ENCODE measurements around the gene HSPG2. TPM values are rescaled to one million over a fixed set of nuclear protein-coding genes. Genes with fewer than 3 reads are reported as not detected.

Gene HSPG2
- total and polyA plus RNA-seq, 2 of the 13 experiments (the other 11 are each of a cell fraction or from before 2014, with no cell fraction given): 9.1 to 13.1 TPM

DNA sequence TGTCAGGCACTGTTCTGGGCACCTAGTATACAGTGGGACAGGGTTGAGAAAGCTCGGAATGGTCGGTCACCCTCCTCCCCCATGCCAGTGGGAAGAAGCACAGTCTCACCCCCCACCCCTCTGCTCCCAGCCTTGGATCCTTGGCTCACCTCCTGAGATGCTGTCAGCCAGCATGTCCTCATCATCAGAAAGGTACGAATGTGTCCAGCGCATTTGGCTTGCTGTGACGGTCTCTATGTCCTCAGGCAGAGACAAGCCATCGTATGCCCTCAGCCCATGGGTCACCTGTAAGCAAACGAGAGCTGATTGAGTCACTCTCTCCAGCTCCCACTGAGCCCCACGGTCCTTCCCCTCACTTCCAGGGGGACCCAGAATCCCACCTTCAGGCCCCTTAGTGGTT is 41.1 kb downstream of the HSPG2 start (continued):
- no peak for TF ChIP-seq ZBTB26 (CRISPR knock-in tag; IDR thresholded peaks at IDR 0.05; ENCODE audit: borderline replicate concordance)
- TF ChIP-seq PLRG1 (conservative IDR thresholded peaks at IDR 0.05): no peak
- TF ChIP-seq SRF (IDR thresholded peaks at IDR 0.05; ENCODE audit: low read depth, low read length): no peak

GRCh38 chr1:21894034-21894881 is 42.9 kb downstream of the HSPG2 start:
- no peak for FAIRE-seq
- Histone ChIP-seq H3K9ac (ENCODE audit: insufficient read depth, low read depth, low read length) (no peak overlapping the region), H3K4me1 (ENCODE audit: insufficient read depth, low read length) (peaks cover 24% of the 10 kb centered on the region), H3K27ac (ENCODE audit: extremely low read length, insufficient read depth, low read length) (no peak overlapping the region), H3K79me2 (ENCODE audit: insufficient read depth, low read length) (no peaks in the 10 kb centered on the region), H3K27me3 (ENCODE audit: control insufficient read depth in 1 of 2, insufficient read depth in 2 of 2, low read length in 2 of 2) (no peaks in the 10 kb centered on the region), H2AFZ (ENCODE audit: low read length) (no peak overlapping the region), H3K4me3 (replicated peaks in 1 of 3; ENCODE audit: insufficient read depth in 1 of 3, low read depth in 2 of 3, low read length in 3 of 3) (no peak overlapping the region), H3K36me3 (replicated peaks in 1 of 2; ENCODE audit: control insufficient read depth in 1 of 2, insufficient read depth in 2 of 2, low read length in 2 of 2) (peaks cover 18 to 30% of the 10 kb centered on the region in 2 experiments), H3K4me2 (ENCODE audit: low read depth, low read length) (no peak overlapping the region), H4K20me1 (ENCODE audit: insufficient read depth, low read length) (no peaks in the 10 kb centered on the region), H3K9me3 (ENCODE audit: low read length) (no peaks in the 10 kb centered on the region)
- WGBS (ENCODE audit: low lambda C conversion rate): 88% methylated on average over 5 of the region's 11 CpGs
- DNase-seq (ENCODE audit: low spot score): no peak
- no peak for TF ChIP-seq HMG20A (CRISPR knock-in tag; IDR thresholded peaks at IDR 0.05; ENCODE audit: borderline replicate concordance)
- TF ChIP-seq CBX2 (IDR thresholded peaks at IDR 0.05; ENCODE audit: low read depth, low read length): no peak
- TF ChIP-seq CBX2 (CRISPR knock-in tag; IDR thresholded peaks at IDR 0.05; ENCODE audit: low read depth): no peak
- TF ChIP-seq HNF4A (CRISPR knock-in tag; IDR thresholded peaks at IDR 0.05): no peak
- no peak for TF ChIP-seq HOXD1 (CRISPR knock-in tag; IDR thresholded peaks at IDR 0.05)
- TF ChIP-seq ZNF615 (CRISPR knock-in tag; IDR thresholded peaks at IDR 0.05; ENCODE audit: borderline replicate concordance): no peak
- TF ChIP-seq, protein P1, sequence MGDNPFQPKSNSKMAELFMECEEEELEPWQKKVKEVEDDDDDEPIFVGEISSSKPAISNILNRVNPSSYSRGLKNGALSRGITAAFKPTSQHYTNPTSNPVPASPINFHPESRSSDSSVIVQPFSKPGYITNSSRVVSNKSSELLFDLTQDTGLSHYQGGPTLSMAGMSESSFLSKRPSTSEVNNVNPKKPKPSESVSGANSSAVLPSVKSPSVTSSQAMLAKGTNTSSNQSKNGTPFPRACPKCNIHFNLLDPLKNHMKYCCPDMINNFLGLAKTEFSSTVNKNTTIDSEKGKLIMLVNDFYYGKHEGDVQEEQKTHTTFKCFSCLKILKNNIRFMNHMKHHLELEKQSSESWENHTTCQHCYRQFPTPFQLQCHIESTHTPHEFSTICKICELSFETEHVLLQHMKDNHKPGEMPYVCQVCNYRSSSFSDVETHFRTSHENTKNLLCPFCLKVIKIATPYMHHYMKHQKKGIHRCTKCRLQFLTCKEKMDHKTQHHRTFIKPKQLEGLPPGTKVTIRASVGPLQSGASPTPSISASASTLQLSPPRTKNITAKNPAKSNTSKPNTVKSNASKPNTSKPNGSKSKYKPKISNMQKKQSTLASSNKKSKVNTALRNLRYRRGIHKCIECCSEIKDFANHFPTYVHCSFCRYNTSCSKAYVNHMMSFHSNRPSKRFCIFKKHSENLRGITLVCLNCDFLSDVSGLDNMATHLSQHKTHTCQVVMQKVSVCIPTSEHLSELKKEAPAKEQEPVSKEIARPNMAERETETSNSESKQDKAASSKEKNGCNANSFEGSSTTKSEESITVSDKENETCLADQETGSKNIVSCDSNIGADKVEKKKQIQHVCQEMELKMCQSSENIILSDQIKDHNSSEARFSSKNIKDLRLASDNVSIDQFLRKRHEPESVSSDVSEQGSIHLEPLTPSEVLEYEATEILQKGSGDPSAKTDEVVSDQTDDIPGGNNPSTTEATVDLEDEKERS (CRISPR knock-in tag; IDR thresholded peaks at IDR 0.05): no peak
- TF ChIP-seq ZNF766 (CRISPR knock-in tag; IDR thresholded peaks at IDR 0.05; ENCODE audit: borderline replicate concordance): no peak
- no peak for TF ChIP-seq LCORL (IDR thresholded peaks at IDR 0.05)
- no peak for TF ChIP-seq LCORL (CRISPR knock-in tag; IDR thresholded peaks at IDR 0.05)
- in situ Hi-C loops (cut with HindIII; ENCODE audit: extremely low pct_ligation_motif_present, low pct_unique_long_range_greater_than_20kb) (no loop called here), intact Hi-C loops (cut with micrococcal nuclease; ENCODE audit: unreplicated experiment) (no loop called here)
- ChIA-PET POLR2A (no interaction called here), CTCF (ENCODE audit: low intra/inter-chr PET ratio, low total read pairs) (no interaction called here)
- BruUV-seq (replicated peaks): no TSS peak
- no peak for ATAC-seq
